Panc1 (cell line): ENCODE results near the gene SMIM38. TPM values are rescaled to one million over a fixed set of nuclear protein-coding genes. Genes with fewer than 3 reads are reported as not detected.
A peak's percentile ranks its signal among the peaks of the same experiment; 100 is the strongest.

ENCODE experiments used
- ATAC-seq: fragments of 200-7000 bp; cut with Tn5 transposase; 2 replicates; pipeline ENCODE4 v1.9.1; 2020; ENCODE audit warnings: mild to moderate bottlenecking, moderate library complexity
- BruUV-seq: library from RNA; stranded (reverse); fragments of 400-500 nt; replicated peaks from 2 replicates; lab custom pipeline; 2021; lab: Mats Ljungman, UMichigan
- CTCF ChIA-PET: fragments of 300-600 bp; sonication (Branson Sonifier 250); formaldehyde crosslinking; loops from one replicate; lab custom pipeline; 2022; ENCODE audit warnings: antibody characterized with exemption; lab: Charles Lee
- POLR2A ChIA-PET: fragments of 300-600 bp; sonication (Branson Sonifier 250); formaldehyde crosslinking; loops from one replicate; lab custom pipeline; 2022; ENCODE audit warnings: antibody characterized with exemption; lab: Charles Lee
- DNase-seq: peaks from one replicate; pipeline ENCODE4 v3.0.0-alpha.2; 2010; ENCODE audit warnings: low read depth, low spot score
- H3K27ac ChIP-seq: 2 replicates; pipeline ENCODE4 v1.5.1; 2011; ENCODE audit warnings: mild to moderate bottlenecking, low read length, inconsistent platforms
- H3K27me3 ChIP-seq: fragments of 200-500 bp; sonication (Bioruptor generic); 2 replicates; pipeline ENCODE4 v1.6.0; 2014; ENCODE audit warnings: low read length, inconsistent platforms; ENCODE audit not compliant: control insufficient read depth, insufficient read depth
- H3K36me3 ChIP-seq: fragments of 200-500 bp; sonication (Bioruptor generic); 2 replicates; pipeline ENCODE4 v1.5.1; 2014; ENCODE audit warnings: inconsistent platforms, mild to moderate bottlenecking, low read length, moderate library complexity; ENCODE audit not compliant: control insufficient read depth, insufficient read depth
- H3K4me1 ChIP-seq: 2 replicates; pipeline ENCODE4 v1.5.1; 2011; ENCODE audit warnings: inconsistent platforms, mild to moderate bottlenecking, low read length, moderate library complexity; ENCODE audit not compliant: control insufficient read depth, insufficient read depth
- H3K4me3 ChIP-seq, 2 experiments: 2 replicates each; pipeline ENCODE4 v1.5.1; 2011 to 2012; ENCODE audit warnings: low read depth in 2 of 2, low read length in 2 of 2, mild to moderate bottlenecking in 2 of 2, inconsistent platforms in 1 of 2, moderate library complexity in 1 of 2
- H3K9me3 ChIP-seq: fragments of 200-500 bp; sonication (Bioruptor generic); 2 replicates; pipeline ENCODE4 v1.5.1; 2014; ENCODE audit warnings: low read depth, mild to moderate bottlenecking, inconsistent platforms, low read length, moderate library complexity; ENCODE audit not compliant: control insufficient read depth, insufficient read depth
- POLR2AphosphoS5 ChIP-seq: IDR thresholded peaks from 2 replicates; pipeline ENCODE4 v1.6.1; 2012; ENCODE audit warnings: mild to moderate bottlenecking, low read depth, low read length, moderate library complexity
- SIN3A ChIP-seq: IDR thresholded peaks from 2 replicates; pipeline ENCODE4 v1.6.1; 2012; ENCODE audit warnings: low read depth, mild to moderate bottlenecking, low read length, moderate library complexity, borderline replicate concordance; ENCODE audit not compliant: insufficient read depth
- TCF7L2 ChIP-seq: IDR thresholded peaks from 2 replicates; pipeline ENCODE4 v1.6.1; 2011; ENCODE audit warnings: mild to moderate bottlenecking, low read depth, low read length, inconsistent platforms
- in situ Hi-C: cut with HindIII; loops from 2 replicates; pipeline ENCODE4 v1.10.0; 2016; ENCODE audit warnings: low sequenced_read_pairs, low pct_unique_long_range_greater_than_20kb
- intact Hi-C: fragments of 100-400 bp; cut with micrococcal nuclease; formaldehyde crosslinking; loops from one replicate; pipeline ENCODE4 v1.10.0; 2022; ENCODE audit not compliant: unreplicated experiment
- total RNA-seq: library from RNA; stranded (reverse); gene quantifications from one replicate; pipeline ENCODE4 v1.2.1, GENCODE V29; 2021; ENCODE audit not compliant: unreplicated experiment
- TF ChIP-seq, protein P1 (sequence below), 2 experiments: IDR thresholded peaks; 2 replicates each; pipeline ENCODE4 v1.6.1; 2011 to 2012; ENCODE audit warnings: low read depth in 2 of 2, control low read depth in 1 of 2, low read length in 1 of 2, mild to moderate bottlenecking in 1 of 2, moderate library complexity in 1 of 2; ENCODE audit not compliant: insufficient read depth in 1 of 2
- TF ChIP-seq, protein P2 (sequence below): fragments of 450-650 bp; IDR thresholded peaks from 2 replicates; pipeline ENCODE4 v1.5.1; 2017; ENCODE audit warnings: mild to moderate bottlenecking

Gene SMIM38
- total RNA-seq, 1 experiment from 2014 or later, result 0.46 TPM

DNA sequence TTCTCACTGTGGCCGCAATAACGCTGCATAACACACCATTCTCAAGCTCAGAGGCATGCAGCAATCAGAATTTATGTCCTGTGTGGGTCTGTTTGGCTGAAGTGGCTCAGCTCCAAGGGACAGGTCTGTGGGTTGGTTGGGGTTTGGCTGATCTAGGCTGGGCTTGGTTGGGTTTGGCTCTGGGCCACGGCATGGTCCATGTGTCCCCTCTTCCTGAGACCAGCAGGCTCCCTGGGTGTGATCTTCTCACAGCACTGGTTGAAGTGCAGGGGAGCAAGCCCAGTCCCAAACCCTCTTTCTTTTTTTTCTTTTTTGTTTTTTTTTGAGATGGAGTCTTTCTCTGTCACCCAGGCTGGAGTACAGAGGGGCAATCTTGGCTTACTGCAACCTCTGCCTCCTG, 25.0 kb downstream of the SMIM38 start:
- POLR2A ChIA-PET, result no interaction called here
- no peak overlapping the region for H3K4me3 ChIP-seq
- TF ChIP-seq, protein P1, sequence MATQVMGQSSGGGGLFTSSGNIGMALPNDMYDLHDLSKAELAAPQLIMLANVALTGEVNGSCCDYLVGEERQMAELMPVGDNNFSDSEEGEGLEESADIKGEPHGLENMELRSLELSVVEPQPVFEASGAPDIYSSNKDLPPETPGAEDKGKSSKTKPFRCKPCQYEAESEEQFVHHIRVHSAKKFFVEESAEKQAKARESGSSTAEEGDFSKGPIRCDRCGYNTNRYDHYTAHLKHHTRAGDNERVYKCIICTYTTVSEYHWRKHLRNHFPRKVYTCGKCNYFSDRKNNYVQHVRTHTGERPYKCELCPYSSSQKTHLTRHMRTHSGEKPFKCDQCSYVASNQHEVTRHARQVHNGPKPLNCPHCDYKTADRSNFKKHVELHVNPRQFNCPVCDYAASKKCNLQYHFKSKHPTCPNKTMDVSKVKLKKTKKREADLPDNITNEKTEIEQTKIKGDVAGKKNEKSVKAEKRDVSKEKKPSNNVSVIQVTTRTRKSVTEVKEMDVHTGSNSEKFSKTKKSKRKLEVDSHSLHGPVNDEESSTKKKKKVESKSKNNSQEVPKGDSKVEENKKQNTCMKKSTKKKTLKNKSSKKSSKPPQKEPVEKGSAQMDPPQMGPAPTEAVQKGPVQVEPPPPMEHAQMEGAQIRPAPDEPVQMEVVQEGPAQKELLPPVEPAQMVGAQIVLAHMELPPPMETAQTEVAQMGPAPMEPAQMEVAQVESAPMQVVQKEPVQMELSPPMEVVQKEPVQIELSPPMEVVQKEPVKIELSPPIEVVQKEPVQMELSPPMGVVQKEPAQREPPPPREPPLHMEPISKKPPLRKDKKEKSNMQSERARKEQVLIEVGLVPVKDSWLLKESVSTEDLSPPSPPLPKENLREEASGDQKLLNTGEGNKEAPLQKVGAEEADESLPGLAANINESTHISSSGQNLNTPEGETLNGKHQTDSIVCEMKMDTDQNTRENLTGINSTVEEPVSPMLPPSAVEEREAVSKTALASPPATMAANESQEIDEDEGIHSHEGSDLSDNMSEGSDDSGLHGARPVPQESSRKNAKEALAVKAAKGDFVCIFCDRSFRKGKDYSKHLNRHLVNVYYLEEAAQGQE (IDR thresholded peaks at IDR 0.05; ENCODE audit: insufficient read depth in 1 of 2, low read depth in 2 of 2, low read length in 1 of 2), result no peak
- TF ChIP-seq SIN3A, result no peak
- TF ChIP-seq, protein P2, sequence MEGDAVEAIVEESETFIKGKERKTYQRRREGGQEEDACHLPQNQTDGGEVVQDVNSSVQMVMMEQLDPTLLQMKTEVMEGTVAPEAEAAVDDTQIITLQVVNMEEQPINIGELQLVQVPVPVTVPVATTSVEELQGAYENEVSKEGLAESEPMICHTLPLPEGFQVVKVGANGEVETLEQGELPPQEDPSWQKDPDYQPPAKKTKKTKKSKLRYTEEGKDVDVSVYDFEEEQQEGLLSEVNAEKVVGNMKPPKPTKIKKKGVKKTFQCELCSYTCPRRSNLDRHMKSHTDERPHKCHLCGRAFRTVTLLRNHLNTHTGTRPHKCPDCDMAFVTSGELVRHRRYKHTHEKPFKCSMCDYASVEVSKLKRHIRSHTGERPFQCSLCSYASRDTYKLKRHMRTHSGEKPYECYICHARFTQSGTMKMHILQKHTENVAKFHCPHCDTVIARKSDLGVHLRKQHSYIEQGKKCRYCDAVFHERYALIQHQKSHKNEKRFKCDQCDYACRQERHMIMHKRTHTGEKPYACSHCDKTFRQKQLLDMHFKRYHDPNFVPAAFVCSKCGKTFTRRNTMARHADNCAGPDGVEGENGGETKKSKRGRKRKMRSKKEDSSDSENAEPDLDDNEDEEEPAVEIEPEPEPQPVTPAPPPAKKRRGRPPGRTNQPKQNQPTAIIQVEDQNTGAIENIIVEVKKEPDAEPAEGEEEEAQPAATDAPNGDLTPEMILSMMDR, result no peak
- no peak for TF ChIP-seq POLR2AphosphoS5
- TF ChIP-seq TCF7L2, result no peak
- ATAC-seq (no peak), DNase-seq (no peak)
- intact Hi-C loops, result no loop called here
- H3K27me3 ChIP-seq, result no peaks in the 10 kb centered on the region
- no peaks in the 10 kb centered on the region for H3K36me3 ChIP-seq
- BruUV-seq, result no TSS peak
- in situ Hi-C loops, result no loop called here
- CTCF ChIA-PET, result no interaction called here
- no peaks in the 10 kb centered on the region for H3K4me1 ChIP-seq
- H3K9me3 ChIP-seq, result no peaks in the 10 kb centered on the region
- no peak overlapping the region for H3K27ac ChIP-seq

- intact Hi-C loops, result no loop called here
- ChIA-PET POLR2A (no interaction called here), CTCF (no interaction called here)
- H3K27me3 ChIP-seq, result no peaks in the 10 kb centered on the region
- no peak overlapping the region for H3K4me3 ChIP-seq
- H3K27ac ChIP-seq, result no peak overlapping the region
- in situ Hi-C loops, result no loop called here
- no peak for TF ChIP-seq POLR2AphosphoS5
- no peak for TF ChIP-seq TCF7L2
- TF ChIP-seq, protein P2, result no peak
- no peak for TF ChIP-seq SIN3A
- TF ChIP-seq, protein P1 (IDR thresholded peaks at IDR 0.05; ENCODE audit: insufficient read depth in 1 of 2, low read depth in 2 of 2, low read length in 1 of 2), result no peak
- no peaks in the 10 kb centered on the region for H3K36me3 ChIP-seq
- no peaks in the 10 kb centered on the region for H3K9me3 ChIP-seq
- BruUV-seq, result no TSS peak
- no peaks in the 10 kb centered on the region for H3K4me1 ChIP-seq
- ATAC-seq (0 out of 2 replicates have a peak, but pooled peaks have one; percentile 43), DNase-seq (no peak)
Measured at GRCh38 chr11:69183613-69184012, 27.9 kb downstream of the SMIM38 start.
